Neural crest cell (in vitro differentiated cells): Measurements from ENCODE around the gene PANK4. TPM values are rescaled to one million over a fixed set of nuclear protein-coding genes. Genes with fewer than 3 reads are reported as not detected.

Source experiments
- DNase-seq: peaks from one replicate; pipeline ENCODE4 v3.0.0; 2021; ENCODE audit warnings: low read depth, mixed read lengths, low spot score
- H3K27ac Mint-ChIP-seq: one replicate; pipeline ENCODE4 v1.8.0; 2021; ENCODE audit warnings: mild to moderate bottlenecking, mixed read lengths; ENCODE audit not compliant: unreplicated experiment
- H3K27me3 Mint-ChIP-seq: 2 replicates; pipeline ENCODE4 v1.8.0; 2021; ENCODE audit warnings: low read depth, mild to moderate bottlenecking, mixed read lengths
- H3K36me3 Mint-ChIP-seq: 2 replicates; pipeline ENCODE4 v1.8.0; 2021; ENCODE audit warnings: low read depth, mild to moderate bottlenecking, mixed read lengths
- H3K4me1 Mint-ChIP-seq: 2 replicates; pipeline ENCODE4 v1.8.0; 2021; ENCODE audit warnings: mixed read lengths
- H3K4me3 Mint-ChIP-seq: one replicate; pipeline ENCODE4 v1.8.0; 2021; ENCODE audit warnings: mild to moderate bottlenecking, mixed read lengths
- H3K9me3 Mint-ChIP-seq: 2 replicates; pipeline ENCODE4 v1.8.0; 2021; ENCODE audit warnings: mixed read lengths
- CTCF ChIP-seq: fragments of 200-600 bp; sonication (generic); conservative IDR thresholded peaks from 2 replicates; pipeline ENCODE4 v1.5.0; 2021; ENCODE audit warnings: antibody characterized with exemption, mild to moderate bottlenecking
- total RNA-seq: library from RNA; stranded (reverse); gene quantifications from 2 replicates; pipeline ENCODE4 v1.2.1, GENCODE V29; 2021

The PANK4 gene
- total RNA-seq, 1 donor from 2014 or later: 65.5 TPM

- no peaks in the 10 kb centered on the region for H3K27me3 Mint-ChIP-seq
- peak; percentile 47 for DNase-seq
- no peaks in the 10 kb centered on the region for H3K9me3 Mint-ChIP-seq
- TF ChIP-seq CTCF: peak; percentile 39
- H3K4me1 Mint-ChIP-seq: peaks cover 33% of the 10 kb centered on the region
- H3K27ac Mint-ChIP-seq: no peak overlapping the region
- no peaks in the 10 kb centered on the region for H3K36me3 Mint-ChIP-seq
- H3K4me3 Mint-ChIP-seq: peak overlapping the region; percentile 87
Observed at GRCh38 chr1:2546515-2547209, 20.3 kb upstream of the PANK4 start.

GRCh38 chr1:2545754-2546514 is 19.5 kb upstream of the PANK4 start:
- DNase-seq: peak; percentile 78
- no peak for TF ChIP-seq CTCF
- Mint-ChIP-seq H3K4me3 (no peak overlapping the region), H3K4me1 (peaks cover 40% of the 10 kb centered on the region), H3K36me3 (no peaks in the 10 kb centered on the region), H3K9me3 (no peaks in the 10 kb centered on the region), H3K27me3 (no peaks in the 10 kb centered on the region), H3K27ac (no peak overlapping the region)

GRCh38 chr1:2544875-2545640 is 18.7 kb upstream of the PANK4 start:
- Mint-ChIP-seq H3K9me3 (no peaks in the 10 kb centered on the region), H3K4me1 (peaks cover 40% of the 10 kb centered on the region), H3K36me3 (no peaks in the 10 kb centered on the region), H3K27me3 (no peaks in the 10 kb centered on the region), H3K27ac (peak overlapping the region; percentile 27), H3K4me3 (peak overlapping the region; percentile 70)
- no peak for TF ChIP-seq CTCF
- DNase-seq: peak; percentile 22

- no peaks in the 10 kb centered on the region for H3K36me3 Mint-ChIP-seq
- peak; percentile 20 for DNase-seq
- peak overlapping the region; percentile 27 for H3K27ac Mint-ChIP-seq
- peaks cover 40% of the 10 kb centered on the region for H3K4me1 Mint-ChIP-seq
- no peaks in the 10 kb centered on the region for H3K9me3 Mint-ChIP-seq
- no peaks in the 10 kb centered on the region for H3K27me3 Mint-ChIP-seq
- peak overlapping the region; percentile 70 for H3K4me3 Mint-ChIP-seq
- TF ChIP-seq CTCF: no peak
Observed at GRCh38 chr1:2544093-2544874, 17.9 kb upstream of the PANK4 start.

- no peaks in the 10 kb centered on the region for H3K27me3 Mint-ChIP-seq
- no peak for TF ChIP-seq CTCF
- H3K4me1 Mint-ChIP-seq: peaks cover 36% of the 10 kb centered on the region
- H3K36me3 Mint-ChIP-seq: no peaks in the 10 kb centered on the region
- H3K27ac Mint-ChIP-seq: no peak overlapping the region
- peak; percentile 61 for DNase-seq
- H3K4me3 Mint-ChIP-seq: peak overlapping the region; percentile 34
- no peaks in the 10 kb centered on the region for H3K9me3 Mint-ChIP-seq
Observed at GRCh38 chr1:2543543-2544092, 17.2 kb upstream of the PANK4 start.
